Uterus (tissue), 2 donors: Measurements from ENCODE around the gene KRTAP29-1.

Source experiments
- POLR2A ChIP-seq, 2 donors: fragments of 450-650 bp; IDR thresholded peaks; one replicate each; pipeline ENCODE4 v1.6.1; 2016; ENCODE audit warnings: antibody characterized with exemption in 2 of 2, mild to moderate bottlenecking in 1 of 2, moderate library complexity in 1 of 2
- TF ChIP-seq, protein P1 (sequence below), 4 experiments: fragments of 200-600 bp in 2 of 4; fragments of 450-650 bp in 2 of 4; sonication (generic) in 2 of 4; IDR thresholded peaks; one replicate each; pipeline ENCODE4 v1.5.1; 2016 to 2019; ENCODE audit warnings: antibody characterized with exemption in 4 of 4, mild to moderate bottlenecking in 2 of 4, moderate library complexity in 1 of 4

DNA sequence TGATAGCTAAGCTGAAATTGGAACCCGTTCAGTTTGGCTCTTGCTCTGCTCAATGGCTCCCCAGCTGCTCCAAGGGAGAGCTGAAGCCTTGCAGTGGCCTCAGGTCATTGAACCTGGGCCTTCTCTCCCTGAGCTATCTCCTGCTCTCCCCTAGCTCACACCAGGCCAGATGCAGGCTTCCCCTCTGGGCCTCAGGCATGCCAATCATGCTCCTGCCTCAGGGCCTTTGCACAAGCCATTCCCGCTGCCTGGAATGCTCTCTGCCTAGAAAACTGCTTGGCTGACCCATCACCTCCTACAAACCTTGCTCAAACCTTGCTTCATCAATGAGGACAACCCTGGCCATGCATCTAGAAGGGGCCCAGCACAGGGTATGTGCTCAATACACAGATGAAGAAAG, 29.6 kb upstream of the KRTAP29-1 start:
- TF ChIP-seq, protein P1, sequence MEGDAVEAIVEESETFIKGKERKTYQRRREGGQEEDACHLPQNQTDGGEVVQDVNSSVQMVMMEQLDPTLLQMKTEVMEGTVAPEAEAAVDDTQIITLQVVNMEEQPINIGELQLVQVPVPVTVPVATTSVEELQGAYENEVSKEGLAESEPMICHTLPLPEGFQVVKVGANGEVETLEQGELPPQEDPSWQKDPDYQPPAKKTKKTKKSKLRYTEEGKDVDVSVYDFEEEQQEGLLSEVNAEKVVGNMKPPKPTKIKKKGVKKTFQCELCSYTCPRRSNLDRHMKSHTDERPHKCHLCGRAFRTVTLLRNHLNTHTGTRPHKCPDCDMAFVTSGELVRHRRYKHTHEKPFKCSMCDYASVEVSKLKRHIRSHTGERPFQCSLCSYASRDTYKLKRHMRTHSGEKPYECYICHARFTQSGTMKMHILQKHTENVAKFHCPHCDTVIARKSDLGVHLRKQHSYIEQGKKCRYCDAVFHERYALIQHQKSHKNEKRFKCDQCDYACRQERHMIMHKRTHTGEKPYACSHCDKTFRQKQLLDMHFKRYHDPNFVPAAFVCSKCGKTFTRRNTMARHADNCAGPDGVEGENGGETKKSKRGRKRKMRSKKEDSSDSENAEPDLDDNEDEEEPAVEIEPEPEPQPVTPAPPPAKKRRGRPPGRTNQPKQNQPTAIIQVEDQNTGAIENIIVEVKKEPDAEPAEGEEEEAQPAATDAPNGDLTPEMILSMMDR (IDR thresholded peaks at IDR 0.05), result no peak
- TF ChIP-seq POLR2A (IDR thresholded peaks at IDR 0.05), result no peak
